Spleen (tissue), 7 donors: ENCODE measurements around the gene MYBPHL.

ENCODE experiments used
- CTCF ChIP-seq, 11 experiments: fragments of 200-600 bp in 7 of 11; fragments of 450-650 bp in 4 of 11; sonication (generic) in 4 of 11; IDR thresholded peaks in 8 of 11; conservative IDR thresholded peaks in 3 of 11; 1 replicate in 7 of 11; 2 replicates in 4 of 11; pipeline versions ENCODE4 v1.4.0 to v1.8.0; 2016 to 2021; ENCODE audit warnings: antibody characterized with exemption in 11 of 11, inconsistent platforms in 4 of 11, mild to moderate bottlenecking in 1 of 11
- POLR2AphosphoS5 ChIP-seq, 3 donors: sonication (generic); formaldehyde crosslinking; IDR thresholded peaks; one replicate each; pipeline ENCODE4 v1.5.1; 2017; ENCODE audit warnings: antibody characterized with exemption in 3 of 3
- donor health status: DM: no; HTN: no; CAD: no; lungs with moderate emphysema.
- donor health status: DM: no; HTN: no; CAD: no.
- donor health status: DM: no; HTN: no; CAD: no.

GRCh38 chr1:109273570-109274288, 33.1 kb downstream of the MYBPHL start:
- TF ChIP-seq POLR2AphosphoS5 (IDR thresholded peaks at IDR 0.05) (no peak), CTCF (IDR thresholded peaks at IDR 0.05 in 8 of 11, conservative IDR thresholded peaks at IDR 0.05 in 3 of 11) (no peak)
